Measurements from ENCODE around the gene SPNS3. TPM values are rescaled to one million over a fixed set of nuclear protein-coding genes. Genes with fewer than 3 reads are reported as not detected.

The SPNS3 gene
- total RNA-seq, 1 donor from 2014 or later = 0.34 TPM

DNA sequence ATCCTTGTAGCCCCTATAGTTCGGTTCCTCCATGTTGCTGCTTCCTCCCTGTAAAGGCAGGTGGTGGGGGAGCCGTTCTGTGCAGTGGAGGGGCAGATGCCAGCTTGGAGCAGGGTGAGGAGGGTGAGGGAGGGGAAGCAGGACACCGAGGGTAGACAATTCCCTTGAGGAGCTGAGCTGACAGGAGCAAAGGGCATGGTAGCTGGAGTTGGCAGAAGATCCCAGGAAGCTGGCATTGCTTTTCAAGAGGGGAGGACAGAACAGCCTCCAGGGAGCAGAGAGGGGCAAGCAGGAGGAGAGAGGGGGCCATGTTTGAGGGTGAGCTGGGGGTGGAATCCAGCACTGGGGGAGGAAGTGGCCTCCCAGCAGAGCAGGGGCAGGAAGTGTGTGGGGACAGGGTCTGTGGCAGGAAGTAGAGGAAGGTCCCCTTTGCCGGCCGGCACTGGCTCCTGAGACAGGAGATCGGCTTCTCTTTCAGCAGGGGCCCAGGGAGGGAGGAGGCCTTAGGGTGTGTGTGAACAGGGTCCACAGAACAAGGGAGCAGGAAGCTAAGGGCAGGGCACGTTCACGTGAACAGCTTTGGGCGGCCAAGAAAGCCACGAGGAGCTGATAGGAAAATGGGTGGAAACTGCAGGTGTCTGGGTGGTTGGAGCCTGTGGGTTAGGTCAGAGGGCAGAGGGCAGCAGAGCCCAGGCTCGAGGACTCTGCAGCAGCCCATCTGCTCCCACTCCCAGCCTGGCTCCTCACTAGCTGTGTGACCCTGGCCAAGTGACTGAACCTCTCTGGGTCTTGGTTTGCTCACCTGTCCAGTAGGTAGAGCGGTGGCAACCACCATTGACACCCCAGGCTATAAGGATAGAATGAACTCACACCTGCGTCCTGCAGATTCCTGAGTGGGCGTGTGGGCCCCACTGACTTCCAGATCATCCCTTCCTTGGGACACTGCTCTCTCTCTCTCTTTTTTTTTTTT, 47.5 kb downstream of the SPNS3 start:
- Mint-ChIP-seq H3K4me1 (ENCODE audit: unreplicated experiment) (peaks cover 10% of the 10 kb centered on the region), H3K27me3 (peaks cover 4% of the 10 kb centered on the region)

GRCh38 chr17:4482338-4483011, 48.7 kb downstream of the SPNS3 start:
- Mint-ChIP-seq H3K27ac (no peak overlapping the region), H3K9me3 (no peaks in the 10 kb centered on the region), H3K36me3 (no peaks in the 10 kb centered on the region), H3K4me1 (ENCODE audit: unreplicated experiment) (peaks cover 10% of the 10 kb centered on the region), H3K4me3 (no peak overlapping the region), H3K27me3 (peaks cover 4% of the 10 kb centered on the region)
- DNase-seq (ENCODE audit: extremely low spot score, unreplicated experiment) = no peak
- TF ChIP-seq, protein P1, sequence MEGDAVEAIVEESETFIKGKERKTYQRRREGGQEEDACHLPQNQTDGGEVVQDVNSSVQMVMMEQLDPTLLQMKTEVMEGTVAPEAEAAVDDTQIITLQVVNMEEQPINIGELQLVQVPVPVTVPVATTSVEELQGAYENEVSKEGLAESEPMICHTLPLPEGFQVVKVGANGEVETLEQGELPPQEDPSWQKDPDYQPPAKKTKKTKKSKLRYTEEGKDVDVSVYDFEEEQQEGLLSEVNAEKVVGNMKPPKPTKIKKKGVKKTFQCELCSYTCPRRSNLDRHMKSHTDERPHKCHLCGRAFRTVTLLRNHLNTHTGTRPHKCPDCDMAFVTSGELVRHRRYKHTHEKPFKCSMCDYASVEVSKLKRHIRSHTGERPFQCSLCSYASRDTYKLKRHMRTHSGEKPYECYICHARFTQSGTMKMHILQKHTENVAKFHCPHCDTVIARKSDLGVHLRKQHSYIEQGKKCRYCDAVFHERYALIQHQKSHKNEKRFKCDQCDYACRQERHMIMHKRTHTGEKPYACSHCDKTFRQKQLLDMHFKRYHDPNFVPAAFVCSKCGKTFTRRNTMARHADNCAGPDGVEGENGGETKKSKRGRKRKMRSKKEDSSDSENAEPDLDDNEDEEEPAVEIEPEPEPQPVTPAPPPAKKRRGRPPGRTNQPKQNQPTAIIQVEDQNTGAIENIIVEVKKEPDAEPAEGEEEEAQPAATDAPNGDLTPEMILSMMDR (conservative IDR thresholded peaks at IDR 0.05) = no peak

More for the DNA sequence above, 47.5 kb downstream of the SPNS3 start:
- peak overlapping the region; percentile 41 for H3K27ac Mint-ChIP-seq
- H3K9me3 Mint-ChIP-seq = no peaks in the 10 kb centered on the region
- TF ChIP-seq, protein P1 (conservative IDR thresholded peaks at IDR 0.05) = no peak
- H3K4me3 Mint-ChIP-seq = no peak overlapping the region
- no peak for DNase-seq (ENCODE audit: extremely low spot score, unreplicated experiment)
- H3K36me3 Mint-ChIP-seq = no peaks in the 10 kb centered on the region

- Mint-ChIP-seq H3K27ac (peak overlapping the region; percentile 62), H3K4me1 (ENCODE audit: unreplicated experiment) (peaks cover 10% of the 10 kb centered on the region), H3K27me3 (peaks cover 4% of the 10 kb centered on the region), H3K36me3 (no peaks in the 10 kb centered on the region), H3K9me3 (no peaks in the 10 kb centered on the region), H3K4me3 (no peak overlapping the region)
- TF ChIP-seq, protein P1 (conservative IDR thresholded peaks at IDR 0.05) = no peak
- no peak for DNase-seq (ENCODE audit: extremely low spot score, unreplicated experiment)
Observed at GRCh38 chr17:4483012-4483840, 49.5 kb downstream of the SPNS3 start.

DNA sequence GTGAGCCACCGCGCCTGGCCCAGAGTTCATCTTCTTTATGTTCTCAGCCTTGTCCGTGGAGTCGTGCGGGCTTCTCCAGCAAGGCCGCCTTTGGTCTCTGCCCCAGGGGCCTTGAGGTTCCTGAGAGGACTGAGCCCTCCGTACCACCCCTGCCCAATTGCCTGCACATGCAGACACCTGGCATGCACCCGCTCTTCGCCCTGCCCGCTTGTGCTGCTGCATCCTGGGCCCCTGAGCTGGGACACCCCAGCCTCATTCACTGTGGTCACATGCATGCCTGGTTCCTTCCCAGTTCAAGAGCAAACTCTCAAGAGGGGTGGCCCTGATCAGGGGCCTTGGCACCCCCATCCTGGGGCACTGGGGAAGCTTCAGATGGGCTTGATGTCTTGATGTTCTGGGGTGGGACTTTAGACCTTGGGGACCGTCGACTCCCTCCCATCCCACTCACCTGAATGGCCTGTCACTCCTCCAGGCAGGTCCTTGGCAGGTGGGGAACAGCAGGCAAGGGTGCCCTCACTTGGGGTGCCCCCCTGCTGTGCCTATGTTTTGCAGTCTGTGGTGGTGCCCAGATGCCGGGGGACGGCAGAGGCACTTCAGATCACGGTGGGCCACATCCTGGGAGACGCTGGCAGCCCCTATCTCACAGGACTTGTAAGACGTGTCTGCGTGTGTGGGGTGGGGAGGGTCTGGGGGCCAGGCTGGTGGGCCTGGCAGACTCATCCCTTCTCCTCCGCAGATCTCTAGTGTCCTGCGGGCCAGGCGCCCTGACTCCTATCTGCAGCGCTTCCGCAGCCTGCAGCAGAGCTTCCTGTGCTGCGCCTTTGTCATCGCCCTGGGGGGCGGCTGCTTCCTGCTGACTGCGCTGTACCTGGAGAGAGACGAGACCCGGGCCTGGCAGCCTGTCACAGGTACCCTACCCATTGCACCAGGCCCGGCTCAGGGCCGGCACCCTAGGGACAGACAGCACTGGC, 52.2 kb downstream of the SPNS3 start:
- no peak overlapping the region for H3K4me3 Mint-ChIP-seq
- H3K27ac Mint-ChIP-seq = no peak overlapping the region
- no peak for DNase-seq (ENCODE audit: extremely low spot score, unreplicated experiment)
- H3K36me3 Mint-ChIP-seq = no peaks in the 10 kb centered on the region
- H3K4me1 Mint-ChIP-seq (ENCODE audit: unreplicated experiment) = peaks cover 8% of the 10 kb centered on the region
- TF ChIP-seq, protein P1 (conservative IDR thresholded peaks at IDR 0.05) = no peak
- H3K27me3 Mint-ChIP-seq = peaks cover 4% of the 10 kb centered on the region
- H3K9me3 Mint-ChIP-seq = no peaks in the 10 kb centered on the region

Data from type B pancreatic cell (in vitro differentiated cells).